ENCODE measurements around the gene ACACB.

DNA sequence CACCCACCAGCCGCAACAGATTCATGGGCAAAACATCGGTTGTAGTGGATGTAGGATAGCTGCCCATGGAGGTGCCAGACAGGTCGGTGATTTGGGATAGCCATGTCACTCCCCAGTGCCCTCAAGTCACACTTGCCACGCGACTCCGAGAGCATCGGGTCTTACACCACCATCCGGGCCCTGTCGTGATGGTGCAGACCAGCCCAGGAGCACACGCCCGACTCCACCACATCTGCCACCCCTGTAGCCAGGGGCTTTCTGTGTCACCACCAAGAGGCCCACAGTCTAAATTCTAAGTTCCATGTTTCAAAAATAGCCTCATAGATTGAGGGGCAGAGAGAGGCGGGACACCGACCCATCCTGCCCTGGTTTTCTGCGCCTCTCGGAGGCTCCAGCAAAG is 174.7 kb downstream of the ACACB start:
- TF ChIP-seq, protein P1, sequence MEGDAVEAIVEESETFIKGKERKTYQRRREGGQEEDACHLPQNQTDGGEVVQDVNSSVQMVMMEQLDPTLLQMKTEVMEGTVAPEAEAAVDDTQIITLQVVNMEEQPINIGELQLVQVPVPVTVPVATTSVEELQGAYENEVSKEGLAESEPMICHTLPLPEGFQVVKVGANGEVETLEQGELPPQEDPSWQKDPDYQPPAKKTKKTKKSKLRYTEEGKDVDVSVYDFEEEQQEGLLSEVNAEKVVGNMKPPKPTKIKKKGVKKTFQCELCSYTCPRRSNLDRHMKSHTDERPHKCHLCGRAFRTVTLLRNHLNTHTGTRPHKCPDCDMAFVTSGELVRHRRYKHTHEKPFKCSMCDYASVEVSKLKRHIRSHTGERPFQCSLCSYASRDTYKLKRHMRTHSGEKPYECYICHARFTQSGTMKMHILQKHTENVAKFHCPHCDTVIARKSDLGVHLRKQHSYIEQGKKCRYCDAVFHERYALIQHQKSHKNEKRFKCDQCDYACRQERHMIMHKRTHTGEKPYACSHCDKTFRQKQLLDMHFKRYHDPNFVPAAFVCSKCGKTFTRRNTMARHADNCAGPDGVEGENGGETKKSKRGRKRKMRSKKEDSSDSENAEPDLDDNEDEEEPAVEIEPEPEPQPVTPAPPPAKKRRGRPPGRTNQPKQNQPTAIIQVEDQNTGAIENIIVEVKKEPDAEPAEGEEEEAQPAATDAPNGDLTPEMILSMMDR (IDR thresholded peaks at IDR 0.05) = no peak
- no peak for TF ChIP-seq POLR2AphosphoS5 (IDR thresholded peaks at IDR 0.05)
